ENCODE data around the gene AMMECR1. TPM values are rescaled to one million over a fixed set of nuclear protein-coding genes. Genes with fewer than 3 reads are reported as not detected.

Gene AMMECR1
- total and polyA plus RNA-seq, 8 donors, result 0.45 to 28.7 (median 3.6) TPM

GRCh38 chrX:110316351-110317060 is 1.4 kb downstream of the AMMECR1 start:
- peak in 1 of 2 donors; percentile 15 for DNase-seq
- H3K4me3 ChIP-seq, result peak overlapping the region; percentile 65 to 74 (median 70)
- intact Hi-C loops (cut with DNase I; ENCODE audit: low total_unique reads), result no loop called here
- H3K27ac ChIP-seq, result peak overlapping the region in 3 of 5 donors; percentile 86 to 89 (median 87)
- 4 to 41% (median 15%) methylated on average over 12 of the region's 12 CpGs for WGBS, 5 donors
- peaks cover 0 to 13% (median 3%) of the 10 kb centered on the region in 4 donors for H3K4me1 ChIP-seq
- no peaks in the 10 kb centered on the region for H3K27me3 ChIP-seq
- H3K36me3 ChIP-seq, result no peaks in the 10 kb centered on the region
- H3K9me3 ChIP-seq, result no peaks in the 10 kb centered on the region
- TF ChIP-seq EP300 (IDR thresholded peaks at IDR 0.05), result no peak
- TF ChIP-seq POLR2AphosphoS5 (IDR thresholded peaks at IDR 0.05), result no peak
- TF ChIP-seq POLR2A (IDR thresholded peaks at IDR 0.05), result no peak
- TF ChIP-seq, protein P1, sequence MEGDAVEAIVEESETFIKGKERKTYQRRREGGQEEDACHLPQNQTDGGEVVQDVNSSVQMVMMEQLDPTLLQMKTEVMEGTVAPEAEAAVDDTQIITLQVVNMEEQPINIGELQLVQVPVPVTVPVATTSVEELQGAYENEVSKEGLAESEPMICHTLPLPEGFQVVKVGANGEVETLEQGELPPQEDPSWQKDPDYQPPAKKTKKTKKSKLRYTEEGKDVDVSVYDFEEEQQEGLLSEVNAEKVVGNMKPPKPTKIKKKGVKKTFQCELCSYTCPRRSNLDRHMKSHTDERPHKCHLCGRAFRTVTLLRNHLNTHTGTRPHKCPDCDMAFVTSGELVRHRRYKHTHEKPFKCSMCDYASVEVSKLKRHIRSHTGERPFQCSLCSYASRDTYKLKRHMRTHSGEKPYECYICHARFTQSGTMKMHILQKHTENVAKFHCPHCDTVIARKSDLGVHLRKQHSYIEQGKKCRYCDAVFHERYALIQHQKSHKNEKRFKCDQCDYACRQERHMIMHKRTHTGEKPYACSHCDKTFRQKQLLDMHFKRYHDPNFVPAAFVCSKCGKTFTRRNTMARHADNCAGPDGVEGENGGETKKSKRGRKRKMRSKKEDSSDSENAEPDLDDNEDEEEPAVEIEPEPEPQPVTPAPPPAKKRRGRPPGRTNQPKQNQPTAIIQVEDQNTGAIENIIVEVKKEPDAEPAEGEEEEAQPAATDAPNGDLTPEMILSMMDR (IDR thresholded peaks at IDR 0.05), result no peak

DNA sequence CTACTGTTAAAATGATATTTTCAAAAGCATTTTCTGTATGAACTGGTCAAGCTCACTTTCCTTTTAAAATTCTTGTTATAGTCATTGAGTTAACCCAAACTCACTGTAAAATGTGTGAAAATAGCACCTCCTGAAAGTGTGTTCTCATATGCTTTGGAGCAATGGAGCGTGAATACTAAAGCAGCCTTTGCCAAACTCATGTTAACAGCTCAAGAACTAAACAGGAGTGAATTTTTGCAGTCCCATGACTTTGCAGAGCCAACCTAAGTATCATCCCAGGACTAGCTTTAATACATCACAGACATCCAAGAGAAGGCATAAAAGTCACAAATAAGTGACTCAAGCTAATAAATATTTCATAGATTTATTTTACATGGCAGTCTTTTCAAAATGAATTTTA is 2.3 kb downstream of the AMMECR1 start:
- intact Hi-C loops (cut with DNase I; ENCODE audit: low total_unique reads), result no loop called here

GRCh38 chrX:110311437-110312230 is 6.3 kb downstream of the AMMECR1 start:
- Histone ChIP-seq H3K4me3 (no peak overlapping the region), H3K27ac (no peak overlapping the region), H3K9me3 (no peaks in the 10 kb centered on the region), H3K27me3 (no peaks in the 10 kb centered on the region), H3K36me3 (no peaks in the 10 kb centered on the region), H3K4me1 (peaks cover 0 to 18% (median 6%) of the 10 kb centered on the region in 4 donors)
- no peak for TF ChIP-seq EP300 (IDR thresholded peaks at IDR 0.05)
- TF ChIP-seq POLR2AphosphoS5 (IDR thresholded peaks at IDR 0.05), result no peak
- TF ChIP-seq, protein P1 (IDR thresholded peaks at IDR 0.05), result no peak
- intact Hi-C loops (cut with DNase I; ENCODE audit: low total_unique reads), result no loop called here
- WGBS, 5 donors, result 72 to 89% (median 85%) methylated on average over 1 of the region's 1 CpG
- no peak for DNase-seq

More for the DNA sequence above, 2.3 kb downstream of the AMMECR1 start:
- DNase-seq, result no peak
- Histone ChIP-seq H3K4me3 (peak overlapping the region in 1 of 4 donors; percentile 68), H3K27me3 (no peaks in the 10 kb centered on the region), H3K27ac (no peak overlapping the region), H3K4me1 (peaks cover 0 to 15% (median 3%) of the 10 kb centered on the region in 4 donors), H3K9me3 (no peaks in the 10 kb centered on the region), H3K36me3 (no peaks in the 10 kb centered on the region)
- WGBS, 5 donors, result 59 to 93% (median 77%) methylated on average over 1 of the region's 1 CpG
- no peak for TF ChIP-seq POLR2AphosphoS5 (IDR thresholded peaks at IDR 0.05)
- TF ChIP-seq EP300 (IDR thresholded peaks at IDR 0.05), result no peak
- TF ChIP-seq, protein P1 (IDR thresholded peaks at IDR 0.05), result no peak
- TF ChIP-seq POLR2A (IDR thresholded peaks at IDR 0.05), result no peak

DNA sequence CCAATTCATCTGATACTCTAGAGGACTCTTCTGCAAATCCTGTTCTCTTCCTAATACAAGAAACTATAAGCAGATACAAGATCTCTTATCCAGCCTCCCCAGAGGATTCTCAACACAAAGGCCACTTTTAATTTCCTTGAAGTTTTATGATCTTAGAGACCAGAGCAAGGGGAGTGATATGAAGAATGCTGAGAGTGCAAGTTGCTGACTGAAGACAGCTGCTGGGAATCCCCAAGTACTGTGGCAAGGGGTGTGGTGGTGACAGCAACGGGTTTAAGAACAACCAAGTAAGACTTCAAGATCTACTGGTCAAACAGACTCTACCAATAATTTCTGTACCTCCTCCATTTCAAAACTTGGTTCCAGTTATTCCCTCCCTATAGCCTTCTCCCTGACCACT is 7.0 kb downstream of the AMMECR1 start:
- H3K27ac ChIP-seq, result no peak overlapping the region
- 26 to 67% (median 47%) methylated on average over 1 of the region's 1 CpG for WGBS, 5 donors
- no peaks in the 10 kb centered on the region for H3K27me3 ChIP-seq
- no peaks in the 10 kb centered on the region for H3K36me3 ChIP-seq
- peak in 1 of 2 donors; percentile 8 for DNase-seq
- H3K9me3 ChIP-seq, result no peaks in the 10 kb centered on the region
- intact Hi-C loops (cut with DNase I; ENCODE audit: low total_unique reads), result no loop called here
- H3K4me3 ChIP-seq, result no peak overlapping the region
- no peak for TF ChIP-seq EP300 (IDR thresholded peaks at IDR 0.05)
- TF ChIP-seq, protein P1 (IDR thresholded peaks at IDR 0.05), result no peak
- TF ChIP-seq POLR2A (IDR thresholded peaks at IDR 0.05), result no peak
- TF ChIP-seq POLR2AphosphoS5 (IDR thresholded peaks at IDR 0.05), result no peak
- H3K4me1 ChIP-seq, result peaks cover 0 to 15% (median 6%) of the 10 kb centered on the region in 4 donors
